ENCODE results near the gene ASZ1.

GRCh38 chr7:117319181-117319580 lies 108.1 kb downstream of the ASZ1 start:
- no peak for TF ChIP-seq CTCF (IDR thresholded peaks at IDR 0.05)
- TF ChIP-seq POLR2A (IDR thresholded peaks at IDR 0.05) = no peak

Measured in vagina (tissue), 2 donors.